ENCODE measurements around the gene SLC6A20.

The SLC6A20 gene

GRCh38 chr3:45716790-45717336 is 79.5 kb downstream of the SLC6A20 start:
- H3K27ac ChIP-seq: no peak overlapping the region
- TF ChIP-seq ZFX (IDR thresholded peaks at IDR 0.05) (no peak), CTCF (conservative IDR thresholded peaks at IDR 0.05) (no peak)

GRCh38 chr3:45715945-45716344 is 80.4 kb downstream of the SLC6A20 start:
- H3K27ac ChIP-seq: no peak overlapping the region
- TF ChIP-seq CTCF (conservative IDR thresholded peaks at IDR 0.05): no peak
- no peak for TF ChIP-seq ZFX (IDR thresholded peaks at IDR 0.05)

GRCh38 chr3:45712434-45713110 is 83.8 kb downstream of the SLC6A20 start:
- no peak overlapping the region for H3K27ac ChIP-seq
- TF ChIP-seq ZFX (IDR thresholded peaks at IDR 0.05): no peak
- no peak for TF ChIP-seq CTCF (conservative IDR thresholded peaks at IDR 0.05)

GRCh38 chr3:45711931-45712330 is 84.4 kb downstream of the SLC6A20 start:
- TF ChIP-seq CTCF (conservative IDR thresholded peaks at IDR 0.05): no peak
- no peak for TF ChIP-seq ZFX (IDR thresholded peaks at IDR 0.05)

GRCh38 chr3:45705839-45706808 is 90.2 kb downstream of the SLC6A20 start:
- no peak overlapping the region for H3K27ac ChIP-seq
- TF ChIP-seq ZFX (IDR thresholded peaks at IDR 0.05) (no peak), CTCF (conservative IDR thresholded peaks at IDR 0.05) (no peak)

More at GRCh38 chr3:45711931-45712330, 84.4 kb downstream of the SLC6A20 start:
- H3K27ac ChIP-seq: no peak overlapping the region
